IPS DF 4.7 (cell line): ENCODE data around the gene ACTG1.

ENCODE experiments used
- DNase-seq: peaks from one replicate; pipeline ENCODE4 v3.0.0-alpha.2; 2013; ENCODE audit warnings: low spot score; ENCODE audit errors: extremely low read depth

Gene ACTG1

GRCh38 chr17:81481815-81482505 lies 30.6 kb downstream of the ACTG1 start:
- DNase-seq, result no peak

- no peak for DNase-seq
Observed at GRCh38 chr17:81481073-81481799, 31.4 kb downstream of the ACTG1 start.

GRCh38 chr17:81480140-81481072 lies 32.2 kb downstream of the ACTG1 start:
- DNase-seq, result no peak

- no peak for DNase-seq
Observed at GRCh38 chr17:81479175-81480071, 33.2 kb downstream of the ACTG1 start.

GRCh38 chr17:81478119-81478518 lies 34.5 kb downstream of the ACTG1 start:
- DNase-seq, result no peak

GRCh38 chr17:81477173-81477572 lies 35.4 kb downstream of the ACTG1 start:
- DNase-seq, result no peak

GRCh38 chr17:81476635-81477034 lies 36.0 kb downstream of the ACTG1 start:
- no peak for DNase-seq

- no peak for DNase-seq
Observed at GRCh38 chr17:81476097-81476496, 36.5 kb downstream of the ACTG1 start.

GRCh38 chr17:81474958-81475357 lies 37.6 kb downstream of the ACTG1 start:
- no peak for DNase-seq

GRCh38 chr17:81473019-81473418 lies 39.6 kb downstream of the ACTG1 start:
- no peak for DNase-seq

GRCh38 chr17:81471818-81472456 lies 40.7 kb downstream of the ACTG1 start:
- no peak for DNase-seq

- DNase-seq, result no peak
Observed at GRCh38 chr17:81470944-81471817, 41.4 kb downstream of the ACTG1 start.

- DNase-seq, result no peak
Observed at GRCh38 chr17:81470270-81470943, 42.2 kb downstream of the ACTG1 start.

- DNase-seq, result no peak
Observed at GRCh38 chr17:81469266-81469665, 43.3 kb downstream of the ACTG1 start.

- DNase-seq, result no peak
Observed at GRCh38 chr17:81468770-81469121, 43.9 kb downstream of the ACTG1 start.

GRCh38 chr17:81468111-81468769 lies 44.4 kb downstream of the ACTG1 start:
- DNase-seq, result no peak

GRCh38 chr17:81466564-81467472 lies 45.8 kb downstream of the ACTG1 start:
- DNase-seq, result no peak
